Caki2 (cell line): ENCODE measurements around the gene TAOK1. TPM values are rescaled to one million over a fixed set of nuclear protein-coding genes. Genes with fewer than 3 reads are reported as not detected.
"Not testable (repeated sequence)": the region's sequence is repeated elsewhere in the genome, so short reads cannot be mapped to it uniquely, and the experiment has no call there.

Experiments used
- DNase-seq: peaks from one replicate; pipeline ENCODE4 v3.0.0-alpha.2; 2015; ENCODE audit warnings: low read depth
- in situ Hi-C: cut with HindIII; loops from 2 replicates; pipeline ENCODE4 v1.10.0; 2016; ENCODE audit warnings: low sequenced_read_pairs, low pct_unique_long_range_greater_than_20kb, mixed read lengths
- total RNA-seq: library from RNA; depleted of rRNA; stranded (reverse); fragments of >200 nt; shearing (Covaris generic); gene quantifications from 2 replicates; pipeline ENCODE4 v1.2.3, GENCODE V29; 2014; ENCODE audit warnings: low replicate concordance

TAOK1 gene
- total RNA-seq, 1 experiment from 2014 or later: 14.2 TPM

DNA sequence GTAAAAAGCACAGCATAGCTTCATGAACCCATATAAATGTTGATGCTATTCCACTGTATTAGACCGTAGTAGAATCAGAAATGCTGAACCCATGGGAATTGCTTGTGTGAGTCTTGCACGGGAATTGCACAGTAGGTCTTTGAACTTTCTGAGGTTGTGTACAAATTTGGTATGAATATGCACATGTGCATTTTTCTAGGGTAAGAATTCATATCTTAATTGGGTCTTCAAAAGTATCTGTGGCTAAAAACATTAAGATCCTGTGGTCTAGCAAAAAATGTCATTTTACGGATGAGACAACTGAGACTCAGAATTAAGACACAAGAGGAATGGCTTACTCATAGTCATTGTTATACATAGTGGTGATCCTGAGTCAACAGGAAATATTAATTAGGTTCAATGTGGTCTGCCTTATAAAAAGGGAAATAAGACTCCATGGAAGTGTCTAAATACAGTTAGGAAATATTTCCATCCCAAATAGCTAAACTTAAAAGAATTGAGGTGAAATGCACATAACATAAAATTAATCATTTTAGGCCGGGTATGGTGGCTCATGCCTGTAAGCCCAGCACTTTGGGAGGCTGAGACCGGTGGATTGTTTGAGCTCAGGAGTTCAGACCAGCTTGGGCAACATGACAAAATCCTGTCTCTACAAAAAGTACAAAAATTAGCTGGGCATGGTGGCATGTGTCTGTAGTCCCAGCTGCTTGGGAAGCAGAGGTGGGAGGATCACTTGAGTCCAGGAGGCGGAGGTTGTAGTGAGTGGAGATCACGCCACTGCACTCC lies 22.8 kb downstream of the TAOK1 start:
- DNase-seq: no peak

DNA sequence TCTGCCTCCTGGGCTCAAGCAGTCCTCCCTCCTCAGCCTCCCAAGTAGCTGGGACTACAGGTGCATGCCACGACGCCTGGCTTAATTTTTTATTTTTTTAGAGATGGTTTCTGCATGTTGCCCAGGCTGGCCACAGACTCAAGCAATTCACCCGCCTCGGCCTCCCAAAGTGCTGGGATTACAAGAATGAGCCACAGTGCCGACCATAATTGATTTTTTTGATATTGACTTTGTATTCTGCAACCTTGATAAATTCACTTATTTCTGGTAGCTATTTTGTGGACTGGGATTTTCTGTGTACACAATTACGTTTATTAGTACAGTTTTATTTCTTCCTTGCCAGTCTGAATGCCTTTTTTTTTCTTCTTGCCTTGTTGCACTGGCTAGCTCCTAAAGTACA lies 30.0 kb downstream of the TAOK1 start:
- DNase-seq: no peak
- in situ Hi-C loops: no loop called here

More for the DNA sequence above, 22.8 kb downstream of the TAOK1 start:
- in situ Hi-C loops: no loop called here

DNA sequence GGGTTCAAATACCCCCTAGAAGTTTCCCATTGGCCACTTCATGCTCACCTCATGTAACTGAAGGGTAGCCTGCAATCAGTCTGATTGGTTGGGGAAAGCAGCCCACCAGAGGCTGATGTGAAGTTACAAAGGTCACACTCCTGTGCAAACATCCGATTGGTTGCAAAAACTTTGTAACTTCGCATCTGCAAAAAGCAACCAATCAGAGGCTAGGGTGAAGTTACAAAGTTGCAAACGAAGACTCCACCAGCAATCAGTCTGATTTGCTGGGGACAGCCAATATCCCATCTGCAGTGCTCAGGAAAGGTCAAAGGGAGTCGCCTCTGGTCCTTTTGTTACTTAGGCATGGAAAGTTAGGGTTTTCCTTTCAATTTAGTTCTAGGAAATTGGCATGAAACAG lies 40.1 kb downstream of the TAOK1 start:
- no peak for DNase-seq
- in situ Hi-C loops: no loop called here

DNA sequence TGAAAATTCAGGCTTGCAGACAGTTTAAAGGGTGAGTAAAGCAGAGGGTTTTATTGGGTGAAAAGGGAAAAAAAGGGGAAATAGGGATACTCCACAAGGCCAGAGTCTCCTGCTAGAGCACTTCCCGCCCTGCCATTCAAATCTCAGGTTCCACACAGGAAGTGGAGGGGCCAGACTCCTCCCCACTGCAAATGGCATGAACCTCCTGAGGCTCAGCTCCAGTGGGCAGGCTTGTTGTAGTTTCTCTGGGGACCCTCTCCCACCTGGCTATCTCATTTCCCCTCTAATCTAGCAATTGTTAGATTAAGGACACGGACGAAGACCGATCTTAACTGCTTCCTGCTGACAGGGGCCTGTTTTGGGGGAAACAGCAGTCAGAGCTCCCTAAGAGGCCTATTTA lies 43.4 kb downstream of the TAOK1 start:
- in situ Hi-C loops: no loop called here

DNA sequence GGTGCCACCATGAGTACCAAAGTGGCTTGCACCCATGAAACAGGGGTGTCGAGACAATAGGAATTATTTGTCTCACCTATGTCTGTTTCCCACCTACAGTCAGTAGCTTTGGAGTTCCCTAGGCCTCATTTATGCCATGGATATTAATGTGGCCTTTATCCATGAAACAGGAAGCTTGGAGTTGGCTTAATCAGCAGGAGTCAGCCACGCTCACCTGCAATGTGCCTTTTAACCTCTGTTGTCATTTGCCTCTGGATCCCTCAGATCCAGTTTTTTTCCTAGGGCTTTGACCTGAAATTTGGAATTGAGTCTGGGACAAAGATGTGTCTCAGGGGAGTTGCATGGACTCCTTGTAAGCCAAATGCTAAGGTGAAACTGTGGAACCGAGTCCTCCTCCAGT lies 44.4 kb downstream of the TAOK1 start:
- DNase-seq: no peak
- in situ Hi-C loops: no loop called here

More for the DNA sequence above, 43.4 kb downstream of the TAOK1 start:
- no peak for DNase-seq

DNA sequence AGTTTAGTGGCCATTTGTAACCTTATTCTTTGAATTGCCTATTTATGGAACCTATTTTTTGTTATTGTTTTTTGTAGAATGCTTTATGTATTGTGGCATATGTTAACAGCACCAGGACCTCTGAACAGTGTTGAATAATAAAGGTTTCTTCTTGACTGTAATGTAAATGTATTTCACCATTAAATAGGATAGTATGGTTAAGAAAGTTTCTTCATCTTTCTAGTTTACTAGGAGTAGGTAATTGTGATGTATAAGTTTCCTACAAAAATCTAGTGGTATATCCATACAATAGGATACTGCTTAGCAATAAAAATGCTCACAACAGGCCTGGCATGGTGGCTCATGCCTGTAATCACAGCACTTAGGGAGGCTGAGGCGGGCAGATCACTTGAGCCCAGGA lies 52.3 kb downstream of the TAOK1 start:
- in situ Hi-C loops: no loop called here
- DNase-seq: no peak

DNA sequence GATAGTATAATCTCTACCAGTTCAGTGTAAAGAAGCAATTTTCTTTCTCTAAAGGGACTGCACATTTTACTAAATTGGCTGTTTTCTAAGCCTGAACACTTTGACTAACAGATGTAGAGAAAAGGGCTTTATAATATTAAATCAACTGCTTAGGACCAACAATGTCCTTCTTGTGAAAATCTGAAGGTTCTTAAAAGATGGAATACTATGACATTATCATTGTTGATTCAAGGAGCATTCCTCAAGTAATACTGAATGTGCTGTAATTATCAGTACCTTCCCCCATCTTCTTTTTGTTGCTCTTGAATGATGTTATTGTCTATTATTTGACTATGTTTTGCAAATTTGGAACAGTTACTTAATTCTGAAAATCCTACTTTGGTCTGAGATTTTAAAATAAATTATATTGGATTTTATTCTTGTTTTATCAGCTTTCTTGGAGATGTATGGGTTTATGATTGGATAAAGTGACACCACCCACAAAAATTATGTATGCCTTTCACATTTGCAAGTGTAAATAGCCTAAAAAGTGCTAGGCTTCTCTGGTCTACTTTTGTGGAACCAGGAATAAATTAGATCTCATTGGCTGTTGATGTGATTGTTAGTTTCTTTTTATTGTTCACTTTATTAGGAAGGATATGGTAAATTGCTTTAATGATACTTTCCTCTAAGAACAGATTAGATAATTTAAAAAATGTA lies 53.0 kb downstream of the TAOK1 start:
- DNase-seq: no peak
- in situ Hi-C loops: no loop called here

DNA sequence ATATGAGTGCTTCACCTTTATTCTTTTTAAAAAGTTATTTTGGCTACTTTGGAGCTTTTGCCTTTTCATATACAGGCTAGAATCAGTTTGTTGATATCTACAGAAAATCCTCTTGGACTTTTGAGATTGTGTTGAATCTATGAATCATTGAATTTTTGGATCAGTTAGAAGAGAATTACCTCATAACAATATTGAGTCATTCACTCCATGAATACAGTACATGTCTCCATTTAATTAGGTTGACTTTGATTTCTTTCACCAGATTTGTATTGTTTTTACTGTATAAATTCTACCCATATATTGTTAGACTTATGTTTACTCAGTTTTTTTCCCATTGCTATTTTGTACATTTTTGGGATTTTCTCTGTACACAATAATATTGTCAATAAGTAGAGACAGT lies 54.4 kb downstream of the TAOK1 start:
- DNase-seq: no peak
- in situ Hi-C loops: no loop called here

DNA sequence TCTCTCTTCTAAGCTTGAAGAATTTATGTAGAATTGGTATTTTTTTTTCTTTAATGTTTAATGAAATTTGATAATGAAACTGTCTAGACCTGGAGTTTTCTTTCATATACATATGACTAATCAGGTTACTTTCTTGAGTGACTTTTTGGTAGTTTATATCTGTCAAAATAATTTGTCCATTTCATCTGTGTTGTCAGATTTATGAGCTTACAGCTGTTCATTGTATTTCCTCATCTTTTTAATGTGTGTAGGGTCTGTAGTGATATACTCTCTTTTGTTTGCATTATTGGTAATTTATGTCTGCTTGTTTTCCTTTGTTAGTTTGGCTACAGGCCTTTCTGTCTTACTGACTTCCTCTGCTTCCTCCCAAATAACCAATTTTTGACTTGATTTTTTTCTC lies 55.7 kb downstream of the TAOK1 start:
- in situ Hi-C loops: no loop called here
- no peak for DNase-seq

DNA sequence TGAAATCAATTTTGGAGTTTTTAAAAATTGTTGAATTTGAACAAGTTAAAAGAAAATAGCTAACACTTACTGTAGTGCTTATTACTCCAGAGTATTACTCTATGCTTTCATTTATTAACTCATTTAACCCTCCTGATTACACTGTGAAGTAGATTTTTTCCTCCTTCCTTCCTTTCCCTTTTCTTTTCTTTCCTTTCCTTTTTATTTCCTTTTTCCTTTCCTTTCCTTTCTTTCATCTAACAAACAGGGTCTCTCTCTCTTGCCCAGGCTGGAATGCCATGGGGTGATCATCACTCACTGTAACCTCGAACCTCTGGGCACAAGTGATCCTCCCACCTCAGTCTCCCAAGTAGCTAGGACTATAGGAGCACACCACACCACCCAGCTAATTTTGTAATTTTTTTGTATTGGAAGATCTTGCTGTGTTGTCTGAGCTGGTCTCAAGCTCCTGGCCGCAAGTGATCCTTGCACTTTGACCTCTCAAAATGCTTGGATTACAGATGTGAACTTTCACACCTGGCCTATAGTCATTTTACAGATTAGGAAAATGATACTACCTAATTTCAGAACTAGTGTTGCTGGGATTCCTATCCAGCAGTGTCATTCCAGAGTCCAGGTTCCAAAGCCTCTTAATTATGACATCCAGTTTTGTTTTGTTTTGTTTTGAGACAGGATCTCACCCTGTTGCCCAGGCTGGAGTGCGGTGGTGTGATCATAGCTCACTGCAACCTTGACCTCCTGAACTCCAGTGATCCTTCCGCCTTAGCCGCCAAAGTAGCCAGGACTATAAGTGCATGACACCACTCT lies 59.9 kb downstream of the TAOK1 start:
- in situ Hi-C loops: no loop called here
- no peak for DNase-seq

DNA sequence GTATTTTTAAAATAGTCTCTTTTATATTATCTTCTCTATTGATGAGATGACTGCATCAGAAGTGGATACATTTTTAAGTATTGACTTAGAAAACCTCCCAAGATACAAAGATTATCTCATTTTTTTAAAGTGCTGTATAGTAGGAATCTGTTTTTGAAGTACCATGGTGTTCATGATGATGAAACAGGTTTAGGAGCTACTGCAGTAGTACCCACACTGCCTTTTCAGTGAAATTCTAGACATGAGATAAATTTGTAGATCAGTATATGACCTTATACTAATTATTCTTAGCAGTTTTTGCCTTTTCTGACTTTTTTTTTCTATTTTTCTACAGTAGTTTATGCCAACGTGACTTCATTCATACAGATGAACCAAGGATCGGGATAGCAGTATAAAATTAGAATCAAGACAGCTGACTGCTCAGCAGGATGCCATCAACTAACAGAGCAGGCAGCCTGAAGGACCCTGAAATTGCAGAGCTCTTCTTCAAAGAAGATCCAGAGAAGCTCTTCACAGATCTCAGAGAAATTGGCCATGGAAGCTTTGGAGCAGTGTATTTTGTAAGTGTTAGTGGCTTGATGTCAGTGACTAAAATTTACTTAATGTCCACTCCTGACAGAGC lies 61.1 kb downstream of the TAOK1 start:
- DNase-seq: no peak
- in situ Hi-C loops: no loop called here

DNA sequence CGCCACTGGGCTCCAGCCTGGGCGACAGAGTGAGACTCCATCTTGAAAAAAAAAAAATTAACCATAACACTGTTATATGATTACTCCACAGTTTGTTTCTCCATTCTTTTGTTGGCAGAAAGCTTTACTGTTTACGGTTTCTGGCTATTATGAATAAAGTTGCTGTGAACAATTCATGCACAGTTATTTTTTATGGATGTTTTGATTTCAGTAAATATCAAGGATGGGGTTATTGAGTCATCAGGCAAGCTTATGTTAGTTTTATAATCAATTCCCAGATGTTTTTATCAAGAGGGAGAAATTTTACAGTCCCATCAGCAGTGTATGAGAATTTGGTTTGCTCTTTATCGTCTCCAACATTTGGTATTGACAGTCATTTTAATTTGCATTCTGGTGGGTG lies 67.9 kb downstream of the TAOK1 start:
- in situ Hi-C loops: no loop called here
- DNase-seq: no peak

DNA sequence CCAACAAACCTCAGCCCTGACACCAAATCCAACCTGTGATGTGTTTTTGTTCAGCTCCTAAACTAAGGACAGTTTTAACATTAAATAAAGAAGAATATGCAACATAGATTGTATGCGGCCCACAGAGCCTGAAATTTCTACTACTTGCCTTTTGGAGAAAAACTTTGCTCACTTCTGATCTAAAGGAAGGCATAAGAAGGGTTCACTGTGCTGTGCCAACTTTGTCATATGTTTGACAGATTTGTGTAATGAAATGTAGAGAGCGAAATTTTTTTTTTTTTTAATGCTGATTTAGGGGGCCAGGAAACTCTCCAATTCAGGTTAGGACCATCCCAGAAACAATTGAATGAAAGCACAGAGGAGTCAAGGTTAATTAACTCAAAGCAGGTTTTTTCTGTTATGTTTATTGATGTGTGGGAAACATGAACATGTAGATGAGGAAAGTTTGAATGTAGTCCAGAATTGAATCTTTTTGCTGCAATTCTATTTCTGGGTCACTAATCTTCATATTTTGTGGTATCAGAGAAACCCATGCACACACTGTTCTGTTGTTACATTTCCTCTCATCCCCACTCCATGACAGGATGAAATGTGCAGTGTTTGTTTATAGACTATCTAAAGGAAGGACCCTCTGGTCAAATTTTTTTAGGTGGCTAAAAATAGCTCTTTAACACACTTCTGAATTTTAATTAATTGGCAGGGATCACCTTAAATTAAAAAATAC lies 71.5 kb downstream of the TAOK1 start:
- in situ Hi-C loops: no loop called here
- no peak for DNase-seq

DNA sequence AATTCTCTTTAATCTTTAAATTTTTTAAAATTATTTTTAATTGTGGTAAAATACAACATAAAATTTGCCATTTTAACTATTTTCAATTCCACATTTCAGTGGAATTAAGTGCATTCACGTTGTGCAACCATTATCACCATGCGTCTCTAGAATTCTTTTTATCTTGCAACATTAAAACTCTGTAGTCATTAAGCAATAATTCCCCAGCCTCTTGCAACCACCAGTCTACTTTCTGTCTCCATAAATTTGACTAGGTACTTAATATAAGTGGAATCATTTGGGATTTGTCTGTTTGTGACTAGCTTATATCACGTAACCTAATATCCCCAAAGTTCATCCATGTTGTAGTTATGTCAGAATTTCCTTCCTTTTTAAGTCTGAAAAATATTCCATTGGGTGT lies 79.1 kb downstream of the TAOK1 start:
- in situ Hi-C loops: no loop called here
- no peak for DNase-seq

DNA sequence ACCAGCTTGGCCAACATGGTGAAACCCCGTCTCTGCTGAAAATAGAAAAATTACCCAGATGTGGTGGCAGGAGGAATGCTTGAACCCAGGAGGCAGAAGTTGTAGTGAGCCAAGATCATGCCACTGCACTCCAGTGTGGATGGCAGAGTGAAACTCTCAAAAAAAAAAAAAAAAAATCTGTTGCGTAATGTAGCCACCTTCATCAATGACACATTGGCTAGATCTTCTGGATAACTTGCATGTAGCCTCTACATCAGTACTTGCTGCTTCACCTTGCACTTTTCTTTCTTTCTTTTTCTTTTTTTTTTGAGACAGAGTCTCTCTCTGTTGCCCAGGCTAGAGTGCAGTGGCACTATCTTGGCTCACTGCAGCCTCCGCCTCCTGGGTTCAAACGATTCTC lies 83.3 kb downstream of the TAOK1 start:
- DNase-seq, in situ Hi-C loops: not testable (repeated sequence)

DNA sequence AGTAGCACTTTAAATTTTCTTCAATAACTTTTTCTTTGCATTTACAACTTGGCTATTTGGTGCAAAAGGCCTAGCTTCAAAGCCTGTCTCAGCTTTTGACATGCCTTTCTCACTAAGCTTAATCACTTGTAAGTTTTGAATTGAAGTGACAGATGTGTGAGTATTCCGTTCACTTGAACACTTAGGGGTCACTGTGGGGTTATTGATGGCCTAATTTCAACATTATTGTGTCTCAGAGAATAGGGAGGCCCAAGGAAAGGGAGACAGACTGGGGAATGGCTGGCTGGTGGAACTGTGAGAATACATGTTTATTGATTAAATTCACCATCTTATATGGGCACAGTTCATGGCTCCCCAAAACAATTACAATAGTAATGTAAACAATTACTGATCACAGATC lies 84.1 kb downstream of the TAOK1 start:
- DNase-seq: no peak
- in situ Hi-C loops: no loop called here

DNA sequence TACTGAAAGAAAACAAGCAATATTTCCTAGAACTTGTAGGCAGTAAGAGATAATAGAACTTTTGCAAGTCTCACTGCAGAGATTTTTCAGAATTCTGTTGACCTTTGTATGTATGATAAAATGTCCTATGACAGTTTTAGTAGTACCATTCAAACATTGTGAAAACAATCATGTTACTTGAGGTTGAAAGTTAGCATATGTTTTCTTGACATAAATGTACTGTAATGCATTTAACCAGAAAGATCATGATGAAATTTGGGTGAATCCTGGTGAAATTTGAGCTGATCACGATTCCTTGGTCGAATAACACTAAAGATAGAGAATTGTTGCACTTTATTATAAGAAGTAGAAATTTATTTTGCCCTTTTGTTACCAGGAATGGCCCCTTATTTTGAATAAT lies 85.7 kb downstream of the TAOK1 start:
- in situ Hi-C loops: no loop called here
- no peak for DNase-seq

DNA sequence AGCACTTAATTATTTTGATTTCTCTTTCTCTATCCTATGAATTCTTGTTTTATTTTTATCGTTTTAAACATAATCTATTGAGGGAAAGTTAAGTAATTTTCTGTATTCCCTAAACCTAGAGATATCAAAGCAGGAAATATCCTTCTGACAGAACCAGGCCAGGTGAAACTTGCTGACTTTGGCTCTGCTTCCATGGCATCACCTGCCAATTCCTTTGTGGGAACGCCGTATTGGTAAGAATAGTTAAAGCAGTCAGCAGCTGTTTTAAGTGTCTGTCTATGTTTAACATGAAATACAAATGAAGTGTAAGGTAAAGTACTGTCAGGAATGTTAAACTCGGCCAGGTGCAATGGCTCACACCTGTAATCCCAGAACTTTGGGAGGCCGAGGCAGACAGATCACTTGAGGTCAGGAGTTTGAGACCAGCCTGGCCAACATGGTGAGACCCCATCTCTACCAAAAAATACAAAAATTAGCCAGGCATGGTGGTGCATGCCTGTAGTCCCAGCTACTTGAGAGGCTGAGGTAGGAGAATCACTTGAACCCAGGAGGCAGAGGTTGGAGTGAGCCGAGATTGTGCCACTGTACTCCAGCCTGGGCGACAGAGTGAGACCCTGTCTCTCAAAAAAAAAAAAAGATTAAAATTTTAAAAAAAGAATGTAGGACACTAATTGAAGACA lies 90.2 kb downstream of the TAOK1 start:
- DNase-seq, in situ Hi-C loops: not testable (repeated sequence)
